Measurements from ENCODE around the gene INPP5D.

Gene INPP5D

DNA sequence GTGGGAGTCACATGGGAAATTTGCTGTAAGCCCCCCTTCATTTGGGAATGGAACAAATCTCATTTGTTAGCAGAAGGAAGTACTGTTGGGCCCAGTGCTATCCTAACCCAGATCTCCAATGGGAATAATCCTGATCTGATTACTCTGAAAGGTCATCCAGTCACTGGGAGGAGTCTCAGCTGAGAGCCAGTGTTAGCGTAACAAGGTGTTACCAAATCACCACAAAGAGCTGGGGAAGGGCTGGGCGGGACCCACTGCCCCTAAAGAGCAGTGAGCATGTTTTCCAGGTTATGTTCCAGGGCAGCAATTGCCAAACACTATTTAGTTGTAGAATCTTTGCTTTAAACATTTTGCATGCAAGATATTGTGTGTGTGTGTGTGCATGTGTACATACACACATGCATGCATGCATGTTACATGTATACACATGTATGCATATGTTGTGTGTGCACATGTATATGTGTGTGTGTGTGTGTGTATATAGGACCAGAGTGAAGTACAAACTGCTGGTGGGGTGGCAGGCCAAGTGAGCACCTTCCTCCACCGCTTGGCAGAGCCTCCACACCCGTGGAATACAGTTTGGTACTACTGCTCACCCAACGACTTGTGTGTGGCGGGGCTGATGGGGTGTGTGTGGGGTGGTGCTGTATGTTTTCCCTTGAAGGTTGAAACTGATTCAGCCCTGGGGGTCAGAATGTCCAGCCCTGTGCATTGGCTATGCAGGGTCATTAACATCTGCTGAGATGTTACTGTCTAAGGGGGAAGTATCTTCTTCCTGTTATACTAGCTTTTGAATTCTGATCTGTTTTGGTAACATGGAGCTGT is 15.2 kb downstream of the INPP5D start:
- Histone ChIP-seq H3K4me3 (replicated peaks; ENCODE audit: insufficient read depth, low read length) (no peak overlapping the region), H3K27me3 (ENCODE audit: insufficient read depth, poor library complexity, severe bottlenecking) (no peaks in the 10 kb centered on the region), H3K27ac (replicated peaks) (peak overlapping the region; percentile 69)
- TF ChIP-seq SPI1 (IDR thresholded peaks at IDR 0.05; ENCODE audit: borderline replicate concordance, low read depth) = no peak
- peak; percentile 43 for TF ChIP-seq POLR2AphosphoS5 (IDR thresholded peaks at IDR 0.05; ENCODE audit: low read depth)
- TF ChIP-seq, protein P1, sequence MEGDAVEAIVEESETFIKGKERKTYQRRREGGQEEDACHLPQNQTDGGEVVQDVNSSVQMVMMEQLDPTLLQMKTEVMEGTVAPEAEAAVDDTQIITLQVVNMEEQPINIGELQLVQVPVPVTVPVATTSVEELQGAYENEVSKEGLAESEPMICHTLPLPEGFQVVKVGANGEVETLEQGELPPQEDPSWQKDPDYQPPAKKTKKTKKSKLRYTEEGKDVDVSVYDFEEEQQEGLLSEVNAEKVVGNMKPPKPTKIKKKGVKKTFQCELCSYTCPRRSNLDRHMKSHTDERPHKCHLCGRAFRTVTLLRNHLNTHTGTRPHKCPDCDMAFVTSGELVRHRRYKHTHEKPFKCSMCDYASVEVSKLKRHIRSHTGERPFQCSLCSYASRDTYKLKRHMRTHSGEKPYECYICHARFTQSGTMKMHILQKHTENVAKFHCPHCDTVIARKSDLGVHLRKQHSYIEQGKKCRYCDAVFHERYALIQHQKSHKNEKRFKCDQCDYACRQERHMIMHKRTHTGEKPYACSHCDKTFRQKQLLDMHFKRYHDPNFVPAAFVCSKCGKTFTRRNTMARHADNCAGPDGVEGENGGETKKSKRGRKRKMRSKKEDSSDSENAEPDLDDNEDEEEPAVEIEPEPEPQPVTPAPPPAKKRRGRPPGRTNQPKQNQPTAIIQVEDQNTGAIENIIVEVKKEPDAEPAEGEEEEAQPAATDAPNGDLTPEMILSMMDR (IDR thresholded peaks at IDR 0.05; ENCODE audit: insufficient read depth, low read length) = no peak
- no peak for TF ChIP-seq GABPA (IDR thresholded peaks at IDR 0.05; ENCODE audit: low read depth)
- TF ChIP-seq, protein P2, sequence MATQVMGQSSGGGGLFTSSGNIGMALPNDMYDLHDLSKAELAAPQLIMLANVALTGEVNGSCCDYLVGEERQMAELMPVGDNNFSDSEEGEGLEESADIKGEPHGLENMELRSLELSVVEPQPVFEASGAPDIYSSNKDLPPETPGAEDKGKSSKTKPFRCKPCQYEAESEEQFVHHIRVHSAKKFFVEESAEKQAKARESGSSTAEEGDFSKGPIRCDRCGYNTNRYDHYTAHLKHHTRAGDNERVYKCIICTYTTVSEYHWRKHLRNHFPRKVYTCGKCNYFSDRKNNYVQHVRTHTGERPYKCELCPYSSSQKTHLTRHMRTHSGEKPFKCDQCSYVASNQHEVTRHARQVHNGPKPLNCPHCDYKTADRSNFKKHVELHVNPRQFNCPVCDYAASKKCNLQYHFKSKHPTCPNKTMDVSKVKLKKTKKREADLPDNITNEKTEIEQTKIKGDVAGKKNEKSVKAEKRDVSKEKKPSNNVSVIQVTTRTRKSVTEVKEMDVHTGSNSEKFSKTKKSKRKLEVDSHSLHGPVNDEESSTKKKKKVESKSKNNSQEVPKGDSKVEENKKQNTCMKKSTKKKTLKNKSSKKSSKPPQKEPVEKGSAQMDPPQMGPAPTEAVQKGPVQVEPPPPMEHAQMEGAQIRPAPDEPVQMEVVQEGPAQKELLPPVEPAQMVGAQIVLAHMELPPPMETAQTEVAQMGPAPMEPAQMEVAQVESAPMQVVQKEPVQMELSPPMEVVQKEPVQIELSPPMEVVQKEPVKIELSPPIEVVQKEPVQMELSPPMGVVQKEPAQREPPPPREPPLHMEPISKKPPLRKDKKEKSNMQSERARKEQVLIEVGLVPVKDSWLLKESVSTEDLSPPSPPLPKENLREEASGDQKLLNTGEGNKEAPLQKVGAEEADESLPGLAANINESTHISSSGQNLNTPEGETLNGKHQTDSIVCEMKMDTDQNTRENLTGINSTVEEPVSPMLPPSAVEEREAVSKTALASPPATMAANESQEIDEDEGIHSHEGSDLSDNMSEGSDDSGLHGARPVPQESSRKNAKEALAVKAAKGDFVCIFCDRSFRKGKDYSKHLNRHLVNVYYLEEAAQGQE (IDR thresholded peaks at IDR 0.05; ENCODE audit: insufficient replicate concordance, low read depth) = no peak
- peak in 1 of 2 experiments; percentile 25 for DNase-seq (ENCODE audit: low read depth in 1 of 2, low spot score in 1 of 2)

DNA sequence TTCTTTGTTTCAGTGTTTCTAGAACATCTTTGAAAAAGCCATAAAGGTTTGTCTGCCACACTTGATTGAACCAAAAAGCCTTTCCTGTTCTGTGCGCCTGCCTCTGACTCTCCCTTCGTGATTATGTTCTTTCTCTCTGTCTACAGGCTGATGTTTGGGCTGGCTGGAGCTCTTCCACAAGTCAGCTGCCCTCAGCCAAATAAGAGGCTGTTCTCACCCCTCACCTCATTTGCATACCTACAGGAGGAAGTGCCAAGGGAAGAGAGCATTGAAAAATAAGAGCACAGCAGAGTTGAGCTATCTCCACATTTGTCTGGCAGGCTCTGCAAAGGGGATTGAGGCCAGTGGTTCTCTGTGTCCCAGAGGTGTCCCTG is 15.8 kb downstream of the INPP5D start:
- Histone ChIP-seq H3K27me3 (ENCODE audit: insufficient read depth, poor library complexity, severe bottlenecking) (no peaks in the 10 kb centered on the region), H3K27ac (replicated peaks) (peak overlapping the region; percentile 69), H3K4me3 (replicated peaks; ENCODE audit: insufficient read depth, low read length) (no peak overlapping the region)
- no peak for TF ChIP-seq POLR2AphosphoS5 (IDR thresholded peaks at IDR 0.05; ENCODE audit: low read depth)
- peak; percentile 94 for TF ChIP-seq SPI1 (IDR thresholded peaks at IDR 0.05; ENCODE audit: borderline replicate concordance, low read depth)
- peak in 1 of 2 experiments; percentile 78 for DNase-seq (ENCODE audit: low read depth in 1 of 2, low spot score in 1 of 2)

DNA sequence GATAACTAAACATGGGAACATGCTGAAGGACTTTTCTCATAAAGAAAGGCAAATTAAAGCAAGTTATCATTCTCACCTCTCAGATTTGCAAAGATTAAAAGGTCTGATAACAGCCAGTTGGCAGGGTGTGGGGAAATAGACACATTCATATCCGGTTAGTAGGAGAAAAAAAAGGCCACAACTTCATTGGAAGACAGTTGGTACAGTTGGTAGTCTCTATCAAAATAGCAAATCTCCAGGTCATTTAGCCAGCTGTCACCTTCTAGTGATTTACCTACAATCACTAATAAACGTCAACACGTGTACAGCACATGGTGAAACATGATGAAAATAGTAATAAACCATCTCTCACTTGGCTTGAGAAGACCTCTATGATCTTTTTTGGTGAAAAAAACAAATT is 16.6 kb downstream of the INPP5D start:
- peak in 1 of 2 experiments; percentile 35 for DNase-seq (ENCODE audit: low read depth in 1 of 2, low spot score in 1 of 2)

More for the DNA sequence above, 16.6 kb downstream of the INPP5D start:
- TF ChIP-seq, protein P2 (IDR thresholded peaks at IDR 0.05; ENCODE audit: insufficient replicate concordance, low read depth) = no peak
- TF ChIP-seq GABPA (IDR thresholded peaks at IDR 0.05; ENCODE audit: low read depth) = no peak
- TF ChIP-seq, protein P1 (IDR thresholded peaks at IDR 0.05; ENCODE audit: insufficient read depth, low read length) = no peak
- no peak for TF ChIP-seq POLR2AphosphoS5 (IDR thresholded peaks at IDR 0.05; ENCODE audit: low read depth)
- TF ChIP-seq SPI1 (IDR thresholded peaks at IDR 0.05; ENCODE audit: borderline replicate concordance, low read depth) = no peak
- Histone ChIP-seq H3K27me3 (ENCODE audit: insufficient read depth, poor library complexity, severe bottlenecking) (no peaks in the 10 kb centered on the region), H3K27ac (replicated peaks) (peak overlapping the region; percentile 69), H3K4me3 (replicated peaks; ENCODE audit: insufficient read depth, low read length) (no peak overlapping the region)

Data from HL-60 (cell line).